Esophagus muscularis mucosa (tissue), 4 donors: ENCODE data around the gene PSMB1. TPM values are rescaled to one million over a fixed set of nuclear protein-coding genes. Genes with fewer than 3 reads are reported as not detected.

Source experiments
- DNase-seq: peaks from one replicate; pipeline ENCODE4 v3.0.0-alpha.2; 2017; ENCODE audit errors: extremely low spot score
- H3K27ac ChIP-seq, 4 donors: fragments of 200-600 bp; sonication (generic); replicated peaks in 1 of 4; 1 replicate in 3 of 4; 2 replicates in 1 of 4; pipeline ENCODE4 v1.5.1; 2016 to 2019; ENCODE audit warnings: mild to moderate bottlenecking in 1 of 4
- H3K27me3 ChIP-seq, 4 donors: fragments of 200-600 bp; sonication (generic); one replicate each; pipeline versions ENCODE4 v1.5.1 to v1.6.0; 2016 to 2019
- H3K36me3 ChIP-seq, 4 donors: fragments of 200-600 bp; sonication (generic); one replicate each; pipeline ENCODE4 v1.5.1; 2016 to 2019
- H3K4me1 ChIP-seq, 4 donors: fragments of 200-600 bp; sonication (generic); one replicate each; pipeline ENCODE4 v1.5.1; 2016 to 2019
- H3K4me3 ChIP-seq, 4 donors: fragments of 200-600 bp; sonication (generic); 1 replicate in 2 of 4; 2 replicates in 2 of 4; pipeline ENCODE4 v1.5.1; 2016 to 2019; ENCODE audit warnings: mild to moderate bottlenecking in 4 of 4, moderate library complexity in 1 of 4
- H3K9me3 ChIP-seq, 4 donors: fragments of 200-600 bp; sonication (generic); 1 replicate in 3 of 4; 2 replicates in 1 of 4; pipeline ENCODE4 v1.5.1; 2016 to 2019
- EP300 ChIP-seq: sonication (generic); formaldehyde crosslinking; IDR thresholded peaks from one replicate; pipeline ENCODE4 v1.6.1; 2017; ENCODE audit warnings: antibody characterized with exemption
- POLR2A ChIP-seq: fragments of 450-650 bp; IDR thresholded peaks from one replicate; pipeline ENCODE4 v1.6.1; 2017; ENCODE audit warnings: antibody characterized with exemption, moderate library complexity, mild to moderate bottlenecking, low read depth
- POLR2AphosphoS5 ChIP-seq, 2 donors: sonication (generic); formaldehyde crosslinking; IDR thresholded peaks; one replicate each; pipeline ENCODE4 v1.6.1; 2017; ENCODE audit warnings: antibody characterized with exemption in 2 of 2
- WGBS: methylation state at CpG from one replicate; pipeline ENCODE4 v1.1.5; 2018; 5-methylcytosine and 5-hydroxymethylcytosine counted together
- intact Hi-C: fragments of 100-400 bp; cut with DNase I; formaldehyde crosslinking; loops from one replicate; pipeline ENCODE4 v1.15.1; 2023
- total RNA-seq, 4 donors: library from RNA; depleted of rRNA; stranded (reverse); fragments of >200 nt; gene quantifications; one replicate each; pipeline versions ENCODE4 v1.1.0 to v1.2.1, GENCODE V29; 2016
- TF ChIP-seq, protein P1 (sequence below), 3 experiments: fragments of 200-600 bp in 2 of 3; fragments of 450-650 bp in 1 of 3; sonication (generic) in 2 of 3; IDR thresholded peaks; one replicate each; pipeline ENCODE4 v1.5.1; 2017 to 2019; ENCODE audit warnings: antibody characterized with exemption in 3 of 3, mild to moderate bottlenecking in 2 of 3, moderate library complexity in 1 of 3

Gene PSMB1
- total RNA-seq, 4 donors from 2014 or later: 182 to 220 (median 211) TPM

DNA sequence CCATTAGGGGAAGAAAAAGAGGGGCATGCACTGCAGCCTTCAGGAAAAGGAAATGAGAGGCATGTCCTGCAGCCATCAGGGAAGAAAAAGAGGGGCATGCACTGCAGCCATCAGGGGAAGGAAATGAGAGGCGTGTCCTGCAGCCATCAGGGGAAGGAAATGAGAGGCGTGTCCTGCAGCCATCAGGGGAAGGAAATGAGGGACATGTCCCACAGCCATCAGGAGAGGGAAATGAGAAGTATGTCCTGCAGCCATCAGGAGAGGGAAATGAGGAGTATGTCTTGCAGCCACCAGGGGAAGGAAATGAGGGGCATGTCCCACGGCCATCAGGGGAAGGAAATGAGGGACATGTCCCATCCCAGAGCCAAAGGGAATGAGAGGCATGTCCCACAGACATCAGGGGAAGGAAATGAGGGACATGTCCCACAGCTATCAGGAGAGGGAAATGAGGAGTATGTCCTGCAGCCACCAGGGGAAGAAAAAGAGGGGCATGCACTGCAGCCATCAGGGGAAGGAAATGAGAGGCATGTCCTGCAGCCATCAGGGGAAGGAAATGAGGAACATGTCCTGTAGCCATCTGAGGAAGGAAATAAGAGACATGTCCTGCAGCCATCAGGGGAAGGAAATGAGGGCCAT, 52.0 kb downstream of the PSMB1 start:
- WGBS: 64% methylated on average over 3 of the region's 3 CpGs
- Histone ChIP-seq H3K4me1 (no peaks in the 10 kb centered on the region), H3K27me3 (peaks cover 0 to 33% (median 0%) of the 10 kb centered on the region in 4 donors)

DNA sequence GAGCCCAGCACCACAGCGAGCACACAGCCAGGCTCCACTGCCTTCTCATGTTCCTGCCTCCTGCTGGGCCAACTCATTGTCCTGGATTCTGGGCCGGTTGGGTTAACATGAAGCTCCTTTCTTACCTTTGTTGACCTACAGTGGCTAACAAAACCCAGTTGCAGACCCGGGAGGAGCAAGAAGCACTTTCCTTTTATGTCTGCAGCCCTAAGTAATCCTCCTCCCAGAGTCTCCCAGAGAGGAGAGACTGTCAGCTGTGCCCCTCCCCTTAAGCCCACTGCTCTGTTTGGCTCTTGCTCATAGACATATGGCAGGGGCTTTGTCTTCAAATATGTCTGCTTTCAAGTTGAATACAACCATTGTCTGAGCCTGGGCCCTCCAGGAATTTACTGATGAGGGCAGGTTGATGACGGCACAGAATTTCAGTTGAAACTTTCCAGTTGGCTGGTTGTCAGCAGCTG, 55.2 kb downstream of the PSMB1 start:
- intact Hi-C loops: no loop called here
- WGBS: 31% methylated on average over 4 of the region's 4 CpGs

More for the DNA sequence above, 52.0 kb downstream of the PSMB1 start:
- H3K9me3 ChIP-seq: peaks cover 0 to 25% (median 5%) of the 10 kb centered on the region in 4 donors
- peak; percentile 37 for DNase-seq
- no peak overlapping the region for H3K4me3 ChIP-seq
- no peak overlapping the region for H3K27ac ChIP-seq
- no peaks in the 10 kb centered on the region for H3K36me3 ChIP-seq
- intact Hi-C loops: no loop called here
- TF ChIP-seq EP300: no peak
- TF ChIP-seq, protein P1, sequence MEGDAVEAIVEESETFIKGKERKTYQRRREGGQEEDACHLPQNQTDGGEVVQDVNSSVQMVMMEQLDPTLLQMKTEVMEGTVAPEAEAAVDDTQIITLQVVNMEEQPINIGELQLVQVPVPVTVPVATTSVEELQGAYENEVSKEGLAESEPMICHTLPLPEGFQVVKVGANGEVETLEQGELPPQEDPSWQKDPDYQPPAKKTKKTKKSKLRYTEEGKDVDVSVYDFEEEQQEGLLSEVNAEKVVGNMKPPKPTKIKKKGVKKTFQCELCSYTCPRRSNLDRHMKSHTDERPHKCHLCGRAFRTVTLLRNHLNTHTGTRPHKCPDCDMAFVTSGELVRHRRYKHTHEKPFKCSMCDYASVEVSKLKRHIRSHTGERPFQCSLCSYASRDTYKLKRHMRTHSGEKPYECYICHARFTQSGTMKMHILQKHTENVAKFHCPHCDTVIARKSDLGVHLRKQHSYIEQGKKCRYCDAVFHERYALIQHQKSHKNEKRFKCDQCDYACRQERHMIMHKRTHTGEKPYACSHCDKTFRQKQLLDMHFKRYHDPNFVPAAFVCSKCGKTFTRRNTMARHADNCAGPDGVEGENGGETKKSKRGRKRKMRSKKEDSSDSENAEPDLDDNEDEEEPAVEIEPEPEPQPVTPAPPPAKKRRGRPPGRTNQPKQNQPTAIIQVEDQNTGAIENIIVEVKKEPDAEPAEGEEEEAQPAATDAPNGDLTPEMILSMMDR (IDR thresholded peaks at IDR 0.05): no peak
- TF ChIP-seq POLR2AphosphoS5 (IDR thresholded peaks at IDR 0.05): no peak
- TF ChIP-seq POLR2A: no peak

DNA sequence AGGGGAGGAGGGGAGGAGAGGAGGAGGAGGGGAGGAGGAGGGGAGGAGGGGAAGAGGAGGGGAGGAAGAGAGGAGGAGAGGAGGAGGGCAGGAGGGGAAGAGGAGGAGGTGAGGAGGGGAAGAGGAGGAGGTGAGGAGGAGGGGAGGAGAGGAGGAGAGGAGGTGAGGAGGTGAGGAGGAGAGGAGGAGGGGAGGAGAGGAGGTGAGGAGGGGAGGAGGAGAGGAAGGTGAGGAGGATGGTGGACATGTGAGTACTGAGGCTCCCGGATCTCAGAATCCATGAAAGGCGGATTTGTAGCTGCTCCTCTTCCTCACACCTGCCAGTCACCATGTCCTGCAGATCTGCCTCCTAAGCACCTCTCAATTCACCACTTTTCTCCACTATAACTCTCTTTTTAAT, 59.8 kb downstream of the PSMB1 start:
- intact Hi-C loops: no loop called here
- Histone ChIP-seq H3K4me3 (no peak overlapping the region), H3K4me1 (no peaks in the 10 kb centered on the region), H3K27me3 (no peaks in the 10 kb centered on the region), H3K36me3 (no peaks in the 10 kb centered on the region), H3K27ac (no peak overlapping the region), H3K9me3 (no peaks in the 10 kb centered on the region)
- TF ChIP-seq POLR2A (no peak), EP300 (no peak)
- DNase-seq: no peak
- 82% methylated on average over 2 of the region's 2 CpGs for WGBS

More for the DNA sequence above, 55.2 kb downstream of the PSMB1 start:
- DNase-seq: no peak
- Histone ChIP-seq H3K4me3 (no peak overlapping the region), H3K27ac (no peak overlapping the region), H3K4me1 (no peaks in the 10 kb centered on the region), H3K36me3 (no peaks in the 10 kb centered on the region), H3K9me3 (peaks cover 0 to 19% (median 2%) of the 10 kb centered on the region in 4 donors), H3K27me3 (peaks cover 0 to 33% (median 0%) of the 10 kb centered on the region in 4 donors)
- TF ChIP-seq EP300 (no peak), POLR2A (no peak), POLR2AphosphoS5 (IDR thresholded peaks at IDR 0.05) (no peak)
- TF ChIP-seq, protein P1 (IDR thresholded peaks at IDR 0.05): no peak

DNA sequence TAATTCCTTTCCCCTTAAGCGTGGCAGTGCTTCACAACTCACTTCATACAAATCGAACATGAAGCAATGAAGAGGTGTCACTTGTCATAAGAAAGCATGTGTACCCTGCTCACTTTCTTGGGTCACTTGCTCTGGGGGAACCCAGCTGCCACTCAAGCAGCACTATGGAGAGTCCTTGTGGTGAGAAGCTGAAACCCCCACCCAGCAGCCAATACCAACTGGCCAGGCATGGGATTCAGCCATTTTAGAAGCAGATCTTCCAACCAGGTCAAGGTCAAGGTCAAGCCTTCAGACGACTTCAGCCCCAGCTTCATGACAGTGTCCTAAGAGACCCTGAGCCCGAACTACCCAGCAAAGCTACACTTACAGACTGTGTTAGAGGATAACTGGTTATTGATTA, 62.8 kb downstream of the PSMB1 start:
- intact Hi-C loops: no loop called here
- H3K9me3 ChIP-seq: no peaks in the 10 kb centered on the region
- WGBS: 81% methylated on average over 4 of the region's 4 CpGs

DNA sequence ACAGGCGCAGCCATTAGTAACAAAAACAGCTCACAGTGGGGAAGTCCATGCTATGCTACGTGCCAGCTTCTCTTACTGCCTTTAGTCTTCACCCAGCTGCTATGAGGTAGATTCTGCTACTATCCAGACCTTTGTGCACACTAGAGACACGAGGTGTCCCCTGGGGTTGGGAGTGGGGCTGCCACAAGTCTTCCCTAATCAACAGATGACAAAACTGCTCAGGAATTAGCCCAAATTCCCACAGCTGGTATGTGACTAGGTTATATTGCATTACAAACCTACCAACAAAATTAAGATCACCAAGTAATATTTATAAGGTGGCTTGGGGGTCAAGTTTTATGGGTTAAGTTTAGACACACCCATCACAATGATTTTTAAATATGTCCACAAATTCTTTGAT, 63.3 kb downstream of the PSMB1 start:
- Histone ChIP-seq H3K4me3 (no peak overlapping the region), H3K4me1 (no peaks in the 10 kb centered on the region), H3K9me3 (no peaks in the 10 kb centered on the region), H3K27ac (no peak overlapping the region), H3K27me3 (no peaks in the 10 kb centered on the region), H3K36me3 (no peaks in the 10 kb centered on the region)
- no peak for DNase-seq
- 64% methylated on average over 3 of the region's 3 CpGs for WGBS
- intact Hi-C loops: no loop called here
- TF ChIP-seq, protein P1 (IDR thresholded peaks at IDR 0.05): no peak
- TF ChIP-seq POLR2A (no peak), POLR2AphosphoS5 (IDR thresholded peaks at IDR 0.05) (no peak), EP300 (no peak)

More for the DNA sequence above, 62.8 kb downstream of the PSMB1 start:
- Histone ChIP-seq H3K27ac (no peak overlapping the region), H3K27me3 (no peaks in the 10 kb centered on the region), H3K4me1 (no peaks in the 10 kb centered on the region), H3K4me3 (no peak overlapping the region), H3K36me3 (no peaks in the 10 kb centered on the region)
- no peak for TF ChIP-seq POLR2AphosphoS5 (IDR thresholded peaks at IDR 0.05)
- TF ChIP-seq POLR2A: no peak
- TF ChIP-seq, protein P1 (IDR thresholded peaks at IDR 0.05): no peak
- TF ChIP-seq EP300: no peak
- DNase-seq: no peak
